HCT116 (cell line): ENCODE measurements around the gene RHBDL3. TPM values are rescaled to one million over a fixed set of nuclear protein-coding genes. Genes with fewer than 3 reads are reported as not detected.

ENCODE experiments used
- ATAC-seq: fragments of 200-7000 bp; cut with Tn5 transposase; 2 replicates; pipeline ENCODE4 v1.9.1; 2020; ENCODE audit warnings: mild to moderate bottlenecking, moderate library complexity
- BruUV-seq: library from RNA; stranded (reverse); fragments of 400-500 nt; replicated peaks from 2 replicates; lab custom pipeline; 2021; lab: Mats Ljungman, UMichigan
- CTCF ChIA-PET: fragments of 300-600 bp; sonication (Branson Sonifier 250); formaldehyde crosslinking; loops from one replicate; lab custom pipeline; 2021; ENCODE audit warnings: antibody characterized with exemption; lab: Charles Lee
- POLR2A ChIA-PET: fragments of 300-600, 350-600 bp; sonication (Branson Sonifier 250); formaldehyde crosslinking; loops from one replicate; lab custom pipeline; 2021; ENCODE audit warnings: antibody characterized with exemption; lab: Charles Lee
- RAD21 ChIA-PET, 2 experiments: fragments of 300-600 bp; sonication (Branson Sonifier 250); formaldehyde crosslinking; loops; one replicate each; lab custom pipeline; 2023; ENCODE audit warnings: low total read pairs in 2 of 2; ENCODE audit not compliant: uncharacterized antibody in 2 of 2, unreplicated experiment in 2 of 2, low non-redundant PET in 1 of 2; lab: Charles Lee
- DNase-seq: peaks from one replicate; pipeline ENCODE4 v3.0.0-alpha.2; 2010; ENCODE audit warnings: low read depth, low spot score
- H2AFZ ChIP-seq: fragments of 200-600 bp; shearing (Covaris generic), sonication (generic); 2 replicates; pipeline ENCODE4 v1.6.1; 2017; ENCODE audit warnings: low read depth, mixed run types, mixed read lengths, antibody characterized with exemption, low read length; ENCODE audit not compliant: poor library complexity, severe bottlenecking
- H3K27ac ChIP-seq: 2 replicates; pipeline ENCODE4 v1.5.1; 2012; ENCODE audit warnings: low read depth, low read length
- H3K27me3 ChIP-seq: fragments of 200-600 bp; sonication (generic); 2 replicates; pipeline ENCODE4 v1.6.1; 2016; ENCODE audit warnings: mixed run types, low read length, mixed read lengths; ENCODE audit not compliant: insufficient read depth
- H3K36me3 ChIP-seq, 2 experiments: fragments of 200-500 bp in 1 of 2; fragments of 200-600 bp in 1 of 2; sonication (Bioruptor generic) in 1 of 2; sonication (generic) in 1 of 2; 2 replicates each; pipeline versions ENCODE4 v1.5.1 to v1.6.1; 2014 to 2016; ENCODE audit warnings: low read length in 2 of 2, inconsistent platforms in 1 of 2, mixed read lengths in 1 of 2, mixed run types in 1 of 2; ENCODE audit not compliant: insufficient read depth in 2 of 2, control insufficient read depth in 1 of 2
- H3K4me1 ChIP-seq, 2 experiments: fragments of 200-600 bp in 1 of 2; sonication (generic) in 1 of 2; 2 replicates each; pipeline versions ENCODE4 v1.5.1 to v1.6.1; 2012 to 2017; ENCODE audit warnings: low read length in 2 of 2, inconsistent platforms in 1 of 2, mild to moderate bottlenecking in 1 of 2, mixed read lengths in 1 of 2, mixed run types in 1 of 2, moderate library complexity in 1 of 2; ENCODE audit not compliant: insufficient read depth in 2 of 2, control insufficient read depth in 1 of 2
- H3K4me2 ChIP-seq: fragments of 200-600 bp; sonication (generic); 2 replicates; pipeline ENCODE4 v1.6.1; 2017; ENCODE audit warnings: mixed run types, low read length, mixed read lengths
- H3K4me3 ChIP-seq, 2 experiments: fragments of 200-600 bp in 1 of 2; sonication (generic) in 1 of 2; replicated peaks in 1 of 2; 2 replicates each; pipeline ENCODE4 v1.5.1; 2011 to 2016; ENCODE audit warnings: low read length in 2 of 2, control low read depth in 1 of 2, low read depth in 1 of 2, mild to moderate bottlenecking in 1 of 2, mixed read lengths in 1 of 2, mixed run types in 1 of 2
- H3K79me2 ChIP-seq: fragments of 200-600 bp; sonication (generic); 2 replicates; pipeline ENCODE4 v1.6.1; 2017; ENCODE audit warnings: mild to moderate bottlenecking, mixed run types, low read length, moderate library complexity, mixed read lengths; ENCODE audit not compliant: insufficient read depth
- H3K9ac ChIP-seq: fragments of 200-600 bp; sonication (generic); 2 replicates; pipeline ENCODE4 v1.6.1; 2016; ENCODE audit warnings: low read length, mixed read lengths
- H3K9me2 ChIP-seq: fragments of 200-600 bp; sonication (generic), shearing (Covaris generic); 2 replicates; pipeline ENCODE4 v1.6.1; 2017; ENCODE audit warnings: mixed run types, mild to moderate bottlenecking, moderate library complexity; ENCODE audit not compliant: insufficient read depth
- H3K9me3 ChIP-seq, 2 experiments: fragments of 200-500 bp in 1 of 2; fragments of 200-600 bp in 1 of 2; sonication (Bioruptor generic) in 1 of 2; sonication (generic) in 1 of 2; 2 replicates each; pipeline ENCODE4 v1.6.1; 2014 to 2017; ENCODE audit warnings: low read length in 2 of 2, mixed read lengths in 2 of 2, inconsistent platforms in 1 of 2, low read depth in 1 of 2, mild to moderate bottlenecking in 1 of 2, mixed run types in 1 of 2, moderate library complexity in 1 of 2; ENCODE audit not compliant: control insufficient read depth in 1 of 2, insufficient read depth in 1 of 2
- H4K20me1 ChIP-seq: fragments of 200-600 bp; sonication (generic), shearing (Covaris generic); 2 replicates; pipeline ENCODE4 v1.6.1; 2017; ENCODE audit warnings: mixed run types, mild to moderate bottlenecking, moderate library complexity; ENCODE audit not compliant: insufficient read depth
- EGR1 ChIP-seq: IDR thresholded peaks from 2 replicates; pipeline ENCODE4 v1.6.1; 2012; ENCODE audit warnings: low read depth
- ELF1 ChIP-seq: IDR thresholded peaks from 2 replicates; pipeline ENCODE4 v1.6.1; 2012; ENCODE audit warnings: low read depth, borderline replicate concordance
- EZH2 ChIP-seq: fragments of 200-600 bp; sonication (generic); IDR thresholded peaks from 2 replicates; pipeline ENCODE4 v1.6.1; 2017; ENCODE audit warnings: antibody characterized with exemption, mixed run types
- EZH2phosphoT487 ChIP-seq: fragments of 200-600 bp; IDR thresholded peaks from 2 replicates; pipeline ENCODE4 v1.6.1; 2018; ENCODE audit warnings: antibody characterized with exemption, borderline replicate concordance
- FOSL1 ChIP-seq: IDR thresholded peaks from 2 replicates; pipeline ENCODE4 v1.6.1; 2012; ENCODE audit warnings: low read depth
- POLR2AphosphoS5 ChIP-seq: IDR thresholded peaks from 2 replicates; pipeline ENCODE4 v1.6.1; 2011; ENCODE audit warnings: mild to moderate bottlenecking, low read depth, low read length, moderate library complexity
- SIN3A ChIP-seq: IDR thresholded peaks from 2 replicates; pipeline ENCODE4 v1.6.1; 2012; ENCODE audit warnings: low read depth
- SP1 ChIP-seq: IDR thresholded peaks from 2 replicates; pipeline ENCODE4 v1.6.1; 2012; ENCODE audit warnings: low read depth
- SRF ChIP-seq: IDR thresholded peaks from 2 replicates; pipeline ENCODE4 v1.6.1; 2012; ENCODE audit warnings: low read depth
- TCF7L2 ChIP-seq: IDR thresholded peaks from 2 replicates; pipeline ENCODE4 v1.7.0; 2011; ENCODE audit warnings: borderline replicate concordance, inconsistent platforms; ENCODE audit not compliant: insufficient read depth, insufficient read length; ENCODE audit errors: extremely low read depth
- YY1 ChIP-seq: IDR thresholded peaks from 2 replicates; pipeline ENCODE4 v1.6.1; 2011; ENCODE audit warnings: low read length, low read depth, moderate library complexity, mild to moderate bottlenecking; ENCODE audit not compliant: insufficient replicate concordance; ENCODE audit errors: extremely low read depth
- ZFX ChIP-seq: fragments of 450-650 bp; IDR thresholded peaks from 2 replicates; pipeline ENCODE4 v1.6.1; 2017
- ZNF274 ChIP-seq: fragments of 200-500 bp; sonication (Bioruptor generic); IDR thresholded peaks from 2 replicates; pipeline ENCODE4 v1.6.1; 2014; ENCODE audit warnings: mild to moderate bottlenecking, low read depth, low read length, inconsistent platforms
- intact Hi-C: fragments of 100-400 bp; cut with micrococcal nuclease; formaldehyde crosslinking; loops from 2 replicates; pipeline ENCODE4 v1.10.0; 2022
- total RNA-seq: library from RNA; stranded (reverse); gene quantifications from one replicate; pipeline ENCODE4 v1.2.1, GENCODE V29; 2021; ENCODE audit not compliant: unreplicated experiment
- TF ChIP-seq, protein P1 (sequence below): IDR thresholded peaks from 2 replicates; pipeline ENCODE4 v1.6.1; 2012
- TF ChIP-seq, protein P2 (sequence below): IDR thresholded peaks from 2 replicates; pipeline ENCODE4 v1.6.1; 2012; ENCODE audit warnings: low read depth
- TF ChIP-seq, protein P3 (sequence below): IDR thresholded peaks from 2 replicates; pipeline ENCODE4 v1.6.1; 2012
- TF ChIP-seq, protein P4 (sequence below): IDR thresholded peaks from 2 replicates; pipeline ENCODE4 v1.6.1; 2011; ENCODE audit warnings: mild to moderate bottlenecking, low read length, moderate library complexity; ENCODE audit not compliant: insufficient replicate concordance; ENCODE audit errors: extremely low read depth

Gene RHBDL3
- total RNA-seq, 1 experiment from 2014 or later: 4.0 TPM

DNA sequence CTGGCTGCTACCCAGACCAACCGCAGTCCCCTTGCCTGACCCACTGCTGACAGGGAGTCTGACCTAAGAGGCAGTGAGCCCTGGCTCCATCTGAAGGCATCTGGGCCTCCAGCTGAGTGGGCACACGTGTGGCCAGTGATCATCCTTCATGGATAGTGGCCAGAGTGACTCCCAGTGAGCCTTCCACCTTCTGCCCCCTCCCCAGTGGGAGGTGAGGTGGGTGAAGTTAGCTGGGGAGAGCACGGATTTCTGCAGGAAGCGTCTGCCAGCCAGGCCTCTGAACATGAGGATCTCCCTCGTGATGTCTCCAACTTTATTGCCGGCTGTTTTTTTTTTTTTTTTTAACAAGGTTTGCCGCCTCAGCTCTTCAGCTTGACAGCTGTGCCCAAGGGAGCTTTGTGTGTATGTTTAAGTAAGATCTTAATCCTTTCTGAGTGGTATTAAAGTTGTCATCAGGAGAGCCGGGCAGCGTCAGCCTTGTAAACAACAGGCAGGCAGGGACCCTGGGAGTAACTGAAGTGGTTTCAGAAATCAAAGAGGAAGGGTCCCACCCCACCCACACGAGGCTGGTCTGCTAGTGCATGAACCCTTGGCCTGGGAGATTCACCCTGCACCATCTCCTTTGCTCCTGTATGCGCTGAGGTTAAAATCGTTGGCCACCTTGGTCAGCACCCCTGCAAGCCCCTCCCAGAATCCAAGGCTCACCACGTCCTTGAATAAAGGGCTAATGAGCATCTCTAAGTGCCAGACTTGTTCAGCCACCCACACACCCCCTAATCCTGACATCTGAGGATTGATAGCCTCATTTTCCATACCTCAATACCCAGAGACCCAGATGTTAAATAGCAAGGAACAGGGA, 33.3 kb downstream of the RHBDL3 start:
- DNase-seq (no peak), ATAC-seq (no peak)
- Histone ChIP-seq H3K4me2 (no peak overlapping the region), H3K9me3 (no peaks in the 10 kb centered on the region), H3K4me1 (no peaks in the 10 kb centered on the region), H3K27ac (no peak overlapping the region), H2AFZ (no peak overlapping the region), H3K27me3 (no peaks in the 10 kb centered on the region), H3K4me3 (no peak overlapping the region), H3K9ac (no peak overlapping the region), H3K36me3 (no peaks in the 10 kb centered on the region), H3K9me2 (no peaks in the 10 kb centered on the region), H4K20me1 (no peaks in the 10 kb centered on the region), H3K79me2 (no peaks in the 10 kb centered on the region)
- BruUV-seq: no TSS peak
- ChIA-PET POLR2A (no interaction called here), RAD21 (no interaction called here), CTCF (no interaction called here)
- intact Hi-C loops: no loop called here
- no peak for TF ChIP-seq POLR2AphosphoS5
- no peak for TF ChIP-seq TCF7L2
- TF ChIP-seq EGR1: no peak
- TF ChIP-seq ZNF274: no peak
- no peak for TF ChIP-seq SIN3A
- no peak for TF ChIP-seq YY1
- no peak for TF ChIP-seq EZH2
- TF ChIP-seq ZFX: no peak
- TF ChIP-seq FOSL1: no peak
- TF ChIP-seq, protein P1, sequence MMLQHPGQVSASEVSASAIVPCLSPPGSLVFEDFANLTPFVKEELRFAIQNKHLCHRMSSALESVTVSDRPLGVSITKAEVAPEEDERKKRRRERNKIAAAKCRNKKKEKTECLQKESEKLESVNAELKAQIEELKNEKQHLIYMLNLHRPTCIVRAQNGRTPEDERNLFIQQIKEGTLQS: no peak
- no peak for TF ChIP-seq EZH2phosphoT487
- TF ChIP-seq, protein P2, sequence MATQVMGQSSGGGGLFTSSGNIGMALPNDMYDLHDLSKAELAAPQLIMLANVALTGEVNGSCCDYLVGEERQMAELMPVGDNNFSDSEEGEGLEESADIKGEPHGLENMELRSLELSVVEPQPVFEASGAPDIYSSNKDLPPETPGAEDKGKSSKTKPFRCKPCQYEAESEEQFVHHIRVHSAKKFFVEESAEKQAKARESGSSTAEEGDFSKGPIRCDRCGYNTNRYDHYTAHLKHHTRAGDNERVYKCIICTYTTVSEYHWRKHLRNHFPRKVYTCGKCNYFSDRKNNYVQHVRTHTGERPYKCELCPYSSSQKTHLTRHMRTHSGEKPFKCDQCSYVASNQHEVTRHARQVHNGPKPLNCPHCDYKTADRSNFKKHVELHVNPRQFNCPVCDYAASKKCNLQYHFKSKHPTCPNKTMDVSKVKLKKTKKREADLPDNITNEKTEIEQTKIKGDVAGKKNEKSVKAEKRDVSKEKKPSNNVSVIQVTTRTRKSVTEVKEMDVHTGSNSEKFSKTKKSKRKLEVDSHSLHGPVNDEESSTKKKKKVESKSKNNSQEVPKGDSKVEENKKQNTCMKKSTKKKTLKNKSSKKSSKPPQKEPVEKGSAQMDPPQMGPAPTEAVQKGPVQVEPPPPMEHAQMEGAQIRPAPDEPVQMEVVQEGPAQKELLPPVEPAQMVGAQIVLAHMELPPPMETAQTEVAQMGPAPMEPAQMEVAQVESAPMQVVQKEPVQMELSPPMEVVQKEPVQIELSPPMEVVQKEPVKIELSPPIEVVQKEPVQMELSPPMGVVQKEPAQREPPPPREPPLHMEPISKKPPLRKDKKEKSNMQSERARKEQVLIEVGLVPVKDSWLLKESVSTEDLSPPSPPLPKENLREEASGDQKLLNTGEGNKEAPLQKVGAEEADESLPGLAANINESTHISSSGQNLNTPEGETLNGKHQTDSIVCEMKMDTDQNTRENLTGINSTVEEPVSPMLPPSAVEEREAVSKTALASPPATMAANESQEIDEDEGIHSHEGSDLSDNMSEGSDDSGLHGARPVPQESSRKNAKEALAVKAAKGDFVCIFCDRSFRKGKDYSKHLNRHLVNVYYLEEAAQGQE: no peak
- TF ChIP-seq SRF: no peak
- no peak for TF ChIP-seq ELF1
- TF ChIP-seq, protein P3, sequence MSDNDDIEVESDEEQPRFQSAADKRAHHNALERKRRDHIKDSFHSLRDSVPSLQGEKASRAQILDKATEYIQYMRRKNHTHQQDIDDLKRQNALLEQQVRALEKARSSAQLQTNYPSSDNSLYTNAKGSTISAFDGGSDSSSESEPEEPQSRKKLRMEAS: no peak
- TF ChIP-seq, protein P4, sequence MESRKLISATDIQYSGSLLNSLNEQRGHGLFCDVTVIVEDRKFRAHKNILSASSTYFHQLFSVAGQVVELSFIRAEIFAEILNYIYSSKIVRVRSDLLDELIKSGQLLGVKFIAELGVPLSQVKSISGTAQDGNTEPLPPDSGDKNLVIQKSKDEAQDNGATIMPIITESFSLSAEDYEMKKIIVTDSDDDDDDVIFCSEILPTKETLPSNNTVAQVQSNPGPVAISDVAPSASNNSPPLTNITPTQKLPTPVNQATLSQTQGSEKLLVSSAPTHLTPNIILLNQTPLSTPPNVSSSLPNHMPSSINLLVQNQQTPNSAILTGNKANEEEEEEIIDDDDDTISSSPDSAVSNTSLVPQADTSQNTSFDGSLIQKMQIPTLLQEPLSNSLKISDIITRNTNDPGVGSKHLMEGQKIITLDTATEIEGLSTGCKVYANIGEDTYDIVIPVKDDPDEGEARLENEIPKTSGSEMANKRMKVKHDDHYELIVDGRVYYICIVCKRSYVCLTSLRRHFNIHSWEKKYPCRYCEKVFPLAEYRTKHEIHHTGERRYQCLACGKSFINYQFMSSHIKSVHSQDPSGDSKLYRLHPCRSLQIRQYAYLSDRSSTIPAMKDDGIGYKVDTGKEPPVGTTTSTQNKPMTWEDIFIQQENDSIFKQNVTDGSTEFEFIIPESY: no peak
- TF ChIP-seq SP1: no peak
